DMS53 (cell line): ENCODE results near the gene PATE4.

ENCODE experiments used
- DNase-seq: peaks from one replicate; lab custom pipeline; 2025; lab: John Stamatoyannopoulos, UW

Gene PATE4

GRCh38 chr11:125887373-125888324 is 54.5 kb downstream of the PATE4 start, which contains the start of gene HYLS1:
Gene HYLS1 (plus strand): TSS chr11:125887668. CDS start chr11:125899369, 11,701 bp downstream.
- peak; percentile 99 for DNase-seq
